ENCODE data around the gene SLC22A4.

GRCh38 chr5:132315529-132316067 lies 21.4 kb downstream of the SLC22A4 start:
- TF ChIP-seq JUN (IDR thresholded peaks at IDR 0.05) (no peak), REST (IDR thresholded peaks at IDR 0.05) (no peak), HDAC2 (IDR thresholded peaks at IDR 0.05) (no peak), MAZ (IDR thresholded peaks at IDR 0.05; ENCODE audit: borderline replicate concordance, low read depth, low read length) (no peak), CTCF (IDR thresholded peaks at IDR 0.05) (no peak), CEBPB (IDR thresholded peaks at IDR 0.05) (no peak), CHD2 (IDR thresholded peaks at IDR 0.05; ENCODE audit: low read length, partially characterized antibody) (no peak), EHMT2 (IDR thresholded peaks at IDR 0.05; ENCODE audit: low read depth) (no peak), CBX8 (IDR thresholded peaks at IDR 0.05) (no peak), EP300 (IDR thresholded peaks at IDR 0.05) (no peak)

Data from A549 (cell line).